Superior temporal gyrus (tissue), 1 donor: Measurements from ENCODE around the gene MAPK8.
"Not testable (repeated sequence)": the region's sequence is repeated elsewhere in the genome, so short reads cannot be mapped to it uniquely, and the experiment has no call there.

Source experiments
- DNase-seq: peaks from one replicate; pipeline ENCODE4 v3.0.0-alpha.2; 2016; ENCODE audit errors: extremely low spot score

MAPK8 gene

GRCh38 chr10:48417374-48417773 is 110.9 kb downstream of the MAPK8 start:
- DNase-seq = no peak

- DNase-seq = no peak
These were observed 111.8 kb downstream of the MAPK8 start for GRCh38 chr10:48418189-48418788.

- no peak for DNase-seq
These were observed 113.2 kb downstream of the MAPK8 start for GRCh38 chr10:48419714-48420113.

GRCh38 chr10:48421862-48422261 is 115.4 kb downstream of the MAPK8 start:
- not testable (repeated sequence) for DNase-seq

- no peak for DNase-seq
These were observed 117.4 kb downstream of the MAPK8 start for GRCh38 chr10:48423884-48424283.

GRCh38 chr10:48428896-48429295 is 122.4 kb downstream of the MAPK8 start:
- DNase-seq = no peak

- no peak for DNase-seq
These were observed 122.8 kb downstream of the MAPK8 start for GRCh38 chr10:48429309-48429708.

GRCh38 chr10:48430402-48430993 is 124.0 kb downstream of the MAPK8 start:
- no peak for DNase-seq

- no peak for DNase-seq
These were observed 125.4 kb downstream of the MAPK8 start for GRCh38 chr10:48431871-48432270.

- no peak for DNase-seq
These were observed 131.1 kb downstream of the MAPK8 start for GRCh38 chr10:48437546-48437945.

- no peak for DNase-seq
These were observed 132.6 kb downstream of the MAPK8 start for GRCh38 chr10:48439031-48439430.

- DNase-seq = no peak
These were observed 133.1 kb downstream of the MAPK8 start for GRCh38 chr10:48439581-48440041.

- DNase-seq = no peak
These were observed 134.3 kb downstream of the MAPK8 start for GRCh38 chr10:48440771-48441170.

- DNase-seq = no peak
These were observed 135.8 kb downstream of the MAPK8 start for GRCh38 chr10:48442090-48442808.

- DNase-seq = no peak
These were observed 136.3 kb downstream of the MAPK8 start for GRCh38 chr10:48442809-48443177.

- peak; percentile 44 for DNase-seq
These were observed 137.8 kb downstream of the MAPK8 start for GRCh38 chr10:48444266-48444665.

- DNase-seq = no peak
These were observed 138.7 kb downstream of the MAPK8 start for GRCh38 chr10:48444861-48445841.

GRCh38 chr10:48445932-48446331 is 139.5 kb downstream of the MAPK8 start:
- DNase-seq = no peak

- DNase-seq = no peak
These were observed 140.3 kb downstream of the MAPK8 start for GRCh38 chr10:48446785-48447184.

GRCh38 chr10:48447356-48448215 is 141.1 kb downstream of the MAPK8 start:
- no peak for DNase-seq

GRCh38 chr10:48448796-48449195 is 142.3 kb downstream of the MAPK8 start:
- DNase-seq = no peak
